ENCODE data around the gene CAPZA1. TPM values are rescaled to one million over a fixed set of nuclear protein-coding genes. Genes with fewer than 3 reads are reported as not detected.

The CAPZA1 gene
- total and polyA plus RNA-seq, 2 donors (not counting 1 experiment from before 2014, with no cell fraction given), result 201 to 262 TPM

GRCh38 chr1:112714313-112715263 lies 95.0 kb downstream of the CAPZA1 start:
- Histone ChIP-seq H3K4me3 (replicated peaks in 1 of 4; ENCODE audit: control extremely low read depth in 1 of 4, insufficient read depth in 1 of 4, low read depth in 3 of 4, low read length in 4 of 4) (peak overlapping the region; percentile 17 to 67 (median 50)), H3K79me2 (ENCODE audit: control insufficient read depth, insufficient read depth, low read length) (no peaks in the 10 kb centered on the region), H4K20me1 (ENCODE audit: control insufficient read depth, extremely low read depth, insufficient read depth, low read length) (no peaks in the 10 kb centered on the region), H3K27ac (ENCODE audit: insufficient read depth, low read length) (no peak overlapping the region), H3K9me3 (ENCODE audit: control insufficient read depth, insufficient read depth, low read depth, low read length) (no peaks in the 10 kb centered on the region), H3K36me3 (ENCODE audit: control insufficient read depth, insufficient read depth, low read length) (no peaks in the 10 kb centered on the region), H3K4me2 (ENCODE audit: extremely low read depth, insufficient read depth, low read length) (peak overlapping the region; percentile 89), H3K4me1 (ENCODE audit: control insufficient read depth, extremely low read depth, insufficient read depth, low read length) (peaks cover 2% of the 10 kb centered on the region), H3K9ac (ENCODE audit: insufficient read depth, low read length) (no peak overlapping the region), H3K27me3 (ENCODE audit: control insufficient read depth, insufficient read depth, low read length) (peaks cover 6% of the 10 kb centered on the region), H2AFZ (ENCODE audit: low read length) (peak overlapping the region; percentile 45)
- peak in 1 of 2 donors; percentile 8 for TF ChIP-seq CTCF (conservative IDR thresholded peaks at IDR 0.05 in 1 of 2, IDR thresholded peaks at IDR 0.05 in 1 of 2; ENCODE audit: low read depth in 1 of 2, low read length in 2 of 2)
- TF ChIP-seq EZH2 (IDR thresholded peaks at IDR 0.05; ENCODE audit: low read length, missing control alignments), result no peak
- no peak for DNase-seq (ENCODE audit: low read depth in 2 of 2)

GRCh38 chr1:112715264-112716053 lies 95.8 kb downstream of the CAPZA1 start, which contains the start of gene PPM1J:
Gene PPM1J (minus strand): TSS chr1:112715332. CDS start chr1:112715301, 31 bp downstream.
- peak within 1 kb of the TSS; percentile 67 for H2AFZ ChIP-seq (ENCODE audit: low read length)
- peak within 1 kb of the TSS; percentile 98 for H3K4me2 ChIP-seq (ENCODE audit: extremely low read depth, insufficient read depth, low read length)
- peak within 1 kb of the TSS; percentile 5 for H3K9ac ChIP-seq (ENCODE audit: insufficient read depth, low read length)
- peak; percentile 84 to 89 for DNase-seq (ENCODE audit: low read depth in 2 of 2)
- no peaks in the 10 kb centered on the region for H4K20me1 ChIP-seq (ENCODE audit: control insufficient read depth, extremely low read depth, insufficient read depth, low read length)
- H3K27ac ChIP-seq (ENCODE audit: insufficient read depth, low read length), result no peak within 1 kb of the TSS
- H3K4me1 ChIP-seq (ENCODE audit: control insufficient read depth, extremely low read depth, insufficient read depth, low read length), result peaks cover 2% of the 10 kb centered on the region
- no peaks in the 10 kb centered on the region for H3K9me3 ChIP-seq (ENCODE audit: control insufficient read depth, insufficient read depth, low read depth, low read length)
- H3K4me3 ChIP-seq (replicated peaks in 1 of 4; ENCODE audit: control extremely low read depth in 1 of 4, insufficient read depth in 1 of 4, low read depth in 3 of 4, low read length in 4 of 4), result peak within 1 kb of the TSS; percentile 55 to 72 (median 62)
- TF ChIP-seq CTCF (conservative IDR thresholded peaks at IDR 0.05 in 1 of 2, IDR thresholded peaks at IDR 0.05 in 1 of 2; ENCODE audit: low read depth in 1 of 2, low read length in 2 of 2) (no peak), EZH2 (IDR thresholded peaks at IDR 0.05; ENCODE audit: low read length, missing control alignments) (no peak)
- H3K27me3 ChIP-seq (ENCODE audit: control insufficient read depth, insufficient read depth, low read length), result peaks cover 8% of the 10 kb centered on the region
- no peaks in the 10 kb centered on the region for H3K79me2 ChIP-seq (ENCODE audit: control insufficient read depth, insufficient read depth, low read length)
- H3K36me3 ChIP-seq (ENCODE audit: control insufficient read depth, insufficient read depth, low read length), result no peaks in the 10 kb centered on the region
